NT2/D1 (cell line): Measurements from ENCODE around the gene GDF2.
A peak's percentile ranks its signal among the peaks of the same experiment; 100 is the strongest.

Experiments used
- DNase-seq: peaks from one replicate; pipeline ENCODE4 v3.0.0-alpha.2; 2011; ENCODE audit warnings: low read depth, low spot score
- H3K27me3 ChIP-seq: 2 replicates; pipeline ENCODE4 v1.6.0; 2011; ENCODE audit warnings: mild to moderate bottlenecking; ENCODE audit not compliant: insufficient read length, insufficient read depth
- H3K36me3 ChIP-seq: 2 replicates; pipeline ENCODE4 v1.6.1; 2011; ENCODE audit warnings: mild to moderate bottlenecking, low read length, mixed read lengths; ENCODE audit not compliant: insufficient read depth, insufficient read length
- H3K4me1 ChIP-seq: 2 replicates; pipeline ENCODE4 v1.5.1; 2011; ENCODE audit not compliant: insufficient read depth, insufficient read length
- H3K4me3 ChIP-seq: 2 replicates; pipeline ENCODE4 v1.5.1; 2011; ENCODE audit warnings: low read depth; ENCODE audit not compliant: insufficient read length
- H3K9ac ChIP-seq: 2 replicates; pipeline ENCODE4 v1.6.0; 2011; ENCODE audit warnings: low read depth; ENCODE audit not compliant: insufficient read length
- H3K9me3 ChIP-seq: 2 replicates; pipeline ENCODE4 v1.5.1; 2011; ENCODE audit warnings: mild to moderate bottlenecking, low read length; ENCODE audit not compliant: insufficient read depth
- SUZ12 ChIP-seq: IDR thresholded peaks from 2 replicates; pipeline ENCODE4 v1.6.1; 2011; ENCODE audit not compliant: insufficient read length, insufficient read depth; ENCODE audit errors: extremely low read depth
- YY1 ChIP-seq: IDR thresholded peaks from 2 replicates; pipeline ENCODE4 v1.6.1; 2011; ENCODE audit not compliant: insufficient read length, insufficient read depth
- ZNF274 ChIP-seq: IDR thresholded peaks from 2 replicates; pipeline ENCODE4 v1.6.1; 2011; ENCODE audit warnings: mild to moderate bottlenecking, low read depth, low read length

Gene GDF2

GRCh38 chr10:47300429-47300931, 21.8 kb upstream of the GDF2 start:
- Histone ChIP-seq H3K4me3 (peak overlapping the region; percentile 49), H3K9me3 (no peaks in the 10 kb centered on the region), H3K36me3 (no peaks in the 10 kb centered on the region), H3K9ac (peak overlapping the region; percentile 64), H3K4me1 (peaks cover 5% of the 10 kb centered on the region), H3K27me3 (peaks cover 47% of the 10 kb centered on the region)
- TF ChIP-seq ZNF274 (no peak), YY1 (no peak), SUZ12 (no peak)
- DNase-seq: no peak

- H3K4me1 ChIP-seq: peaks cover 5% of the 10 kb centered on the region
- H3K9ac ChIP-seq: no peak overlapping the region
- H3K4me3 ChIP-seq: no peak overlapping the region
- TF ChIP-seq ZNF274 (no peak), YY1 (no peak), SUZ12 (no peak)
- peaks cover 47% of the 10 kb centered on the region for H3K27me3 ChIP-seq
- no peaks in the 10 kb centered on the region for H3K9me3 ChIP-seq
- no peak for DNase-seq
- H3K36me3 ChIP-seq: no peaks in the 10 kb centered on the region
These were observed 20.4 kb upstream of the GDF2 start for GRCh38 chr10:47301833-47302232.

GRCh38 chr10:47303105-47303504, 19.1 kb upstream of the GDF2 start:
- Histone ChIP-seq H3K4me1 (peaks cover 3% of the 10 kb centered on the region), H3K9me3 (no peaks in the 10 kb centered on the region), H3K9ac (no peak overlapping the region), H3K27me3 (peaks cover 47% of the 10 kb centered on the region), H3K4me3 (no peak overlapping the region), H3K36me3 (no peaks in the 10 kb centered on the region)
- TF ChIP-seq ZNF274 (no peak), SUZ12 (no peak), YY1 (no peak)
- DNase-seq: no peak

- no peaks in the 10 kb centered on the region for H3K9me3 ChIP-seq
- no peak for DNase-seq
- H3K9ac ChIP-seq: no peak overlapping the region
- H3K4me1 ChIP-seq: peaks cover 3% of the 10 kb centered on the region
- TF ChIP-seq SUZ12 (no peak), YY1 (no peak), ZNF274 (no peak)
- peaks cover 43% of the 10 kb centered on the region for H3K27me3 ChIP-seq
- H3K36me3 ChIP-seq: no peaks in the 10 kb centered on the region
- no peak overlapping the region for H3K4me3 ChIP-seq
These were observed 18.4 kb upstream of the GDF2 start for GRCh38 chr10:47303866-47304265.

- Histone ChIP-seq H3K36me3 (no peaks in the 10 kb centered on the region), H3K4me1 (peaks cover 3% of the 10 kb centered on the region), H3K9me3 (no peaks in the 10 kb centered on the region), H3K9ac (no peak overlapping the region), H3K4me3 (no peak overlapping the region), H3K27me3 (peaks cover 26% of the 10 kb centered on the region)
- no peak for TF ChIP-seq YY1
- no peak for TF ChIP-seq SUZ12
- no peak for TF ChIP-seq ZNF274
- no peak for DNase-seq
These were observed 16.7 kb upstream of the GDF2 start for GRCh38 chr10:47305566-47305965.

GRCh38 chr10:47306387-47307210, 15.7 kb upstream of the GDF2 start:
- peaks cover 3% of the 10 kb centered on the region for H3K4me1 ChIP-seq
- peaks cover 16% of the 10 kb centered on the region for H3K27me3 ChIP-seq
- no peaks in the 10 kb centered on the region for H3K9me3 ChIP-seq
- no peak for DNase-seq
- H3K36me3 ChIP-seq: no peaks in the 10 kb centered on the region
- TF ChIP-seq YY1 (no peak), SUZ12 (no peak), ZNF274 (no peak)
- H3K9ac ChIP-seq: no peak overlapping the region
- H3K4me3 ChIP-seq: no peak overlapping the region

GRCh38 chr10:47307381-47307780, 14.9 kb upstream of the GDF2 start:
- no peak overlapping the region for H3K4me3 ChIP-seq
- H3K9ac ChIP-seq: no peak overlapping the region
- H3K4me1 ChIP-seq: peaks cover 3% of the 10 kb centered on the region
- H3K36me3 ChIP-seq: no peaks in the 10 kb centered on the region
- DNase-seq: no peak
- no peak for TF ChIP-seq YY1
- TF ChIP-seq ZNF274: no peak
- TF ChIP-seq SUZ12: no peak
- peaks cover 8% of the 10 kb centered on the region for H3K27me3 ChIP-seq
- H3K9me3 ChIP-seq: no peaks in the 10 kb centered on the region
